Activated naive CD4-positive, alpha-beta T cell treated with anti-CD3 and anti-CD28 coated beads, Interleukin-2, amount 50 U/mL, for 16 hours (primary cell): ENCODE results near the gene MMP15.
"Not testable (repeated sequence)": the region's sequence is repeated elsewhere in the genome, so short reads cannot be mapped to it uniquely, and the experiment has no call there.

Experiments
- DNase-seq: peaks from one replicate; pipeline ENCODE4 v3.0.0-alpha.2; 2020

The MMP15 gene

DNA sequence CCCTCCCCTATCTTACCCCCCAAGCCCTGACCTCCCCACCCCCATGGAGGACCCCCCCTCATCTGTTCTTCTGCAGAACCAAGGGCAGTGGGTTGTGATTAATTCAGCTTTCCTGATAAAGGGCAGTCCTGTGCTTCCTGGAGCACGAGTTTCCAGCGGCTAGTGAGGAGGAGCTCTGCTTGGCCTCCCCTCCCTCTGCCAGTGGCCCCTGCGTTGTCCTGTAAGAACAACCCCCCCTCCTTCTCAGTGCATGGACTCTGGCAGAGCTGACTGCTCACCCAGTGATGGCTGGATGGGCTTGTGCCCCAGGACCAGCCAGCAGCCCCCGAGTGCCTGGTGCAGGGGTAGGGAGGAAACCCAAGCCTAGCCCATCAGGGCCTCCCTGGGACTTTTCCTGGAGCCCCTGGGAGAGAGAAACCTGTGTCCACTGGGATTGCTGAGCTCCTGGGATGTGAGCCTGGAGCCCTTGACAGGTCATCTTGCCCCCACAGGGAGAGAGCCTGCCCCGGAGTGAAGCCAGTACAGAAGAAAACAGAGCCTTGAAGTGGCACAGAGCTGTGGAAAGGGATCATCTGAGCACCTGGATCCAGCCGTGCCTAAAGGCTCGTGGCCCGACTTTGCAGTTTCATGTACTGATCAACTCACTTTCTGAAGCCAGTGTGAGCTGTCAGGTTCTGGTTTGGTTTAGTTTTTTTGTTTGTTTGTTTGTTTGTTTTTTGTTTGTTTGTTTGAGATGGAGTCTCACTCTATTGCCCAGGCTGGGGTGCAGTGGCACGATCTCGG is 26.5 kb downstream of the MMP15 start:
- DNase-seq: no peak

DNA sequence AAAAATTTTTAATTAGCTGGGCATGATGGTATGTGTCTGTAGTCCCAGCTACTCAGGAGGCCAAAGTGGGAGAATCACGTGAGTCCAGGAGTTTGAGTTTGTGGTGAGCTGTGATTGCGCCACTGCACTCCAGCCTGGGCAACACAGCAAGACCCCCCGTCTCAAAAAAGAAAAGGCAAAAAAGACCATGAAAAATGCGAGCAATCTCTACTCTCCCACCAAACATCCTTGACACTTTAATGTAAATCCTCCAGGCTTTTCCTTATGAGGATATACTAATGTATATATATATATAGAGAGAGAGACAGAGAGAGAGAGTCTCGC is 28.1 kb downstream of the MMP15 start:
- no peak for DNase-seq

DNA sequence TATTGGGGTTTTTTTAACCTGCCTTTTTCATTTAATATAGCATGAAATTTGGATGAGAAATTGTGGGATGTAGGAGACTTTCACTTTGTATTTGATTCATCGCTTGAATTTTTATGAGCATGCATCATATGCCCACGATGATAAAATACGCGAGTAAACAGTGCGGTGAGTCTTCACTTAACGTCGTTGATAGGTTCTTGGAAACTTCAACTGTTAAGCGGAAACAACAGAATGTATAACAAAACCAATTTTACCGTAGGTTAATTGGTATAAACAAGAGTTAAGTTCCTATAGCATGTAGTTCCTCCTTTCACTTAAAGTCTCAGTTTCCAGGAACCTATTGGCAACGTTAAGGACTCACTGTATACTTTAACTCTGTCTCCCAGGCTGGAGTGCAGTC is 28.7 kb downstream of the MMP15 start:
- DNase-seq: no peak

DNA sequence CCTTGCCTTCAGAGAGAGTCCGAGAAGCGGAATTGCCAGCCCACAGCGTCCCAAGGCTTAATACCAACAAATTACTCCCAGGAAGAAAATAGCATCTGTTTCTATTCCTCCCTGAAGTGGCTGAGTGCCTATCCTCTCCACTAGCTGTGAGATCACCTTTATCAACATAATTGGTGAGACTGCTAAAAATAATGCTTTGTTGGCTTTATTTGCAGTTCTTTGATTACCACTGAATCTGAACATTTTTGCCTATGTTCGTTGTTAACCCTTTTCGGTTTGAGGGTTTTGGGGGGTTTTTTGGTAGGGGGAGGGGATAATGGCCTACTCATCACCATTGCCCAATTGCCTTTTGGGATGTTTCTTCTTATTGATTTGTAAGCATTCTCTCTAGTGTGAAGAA is 31.0 kb downstream of the MMP15 start:
- DNase-seq: no peak

DNA sequence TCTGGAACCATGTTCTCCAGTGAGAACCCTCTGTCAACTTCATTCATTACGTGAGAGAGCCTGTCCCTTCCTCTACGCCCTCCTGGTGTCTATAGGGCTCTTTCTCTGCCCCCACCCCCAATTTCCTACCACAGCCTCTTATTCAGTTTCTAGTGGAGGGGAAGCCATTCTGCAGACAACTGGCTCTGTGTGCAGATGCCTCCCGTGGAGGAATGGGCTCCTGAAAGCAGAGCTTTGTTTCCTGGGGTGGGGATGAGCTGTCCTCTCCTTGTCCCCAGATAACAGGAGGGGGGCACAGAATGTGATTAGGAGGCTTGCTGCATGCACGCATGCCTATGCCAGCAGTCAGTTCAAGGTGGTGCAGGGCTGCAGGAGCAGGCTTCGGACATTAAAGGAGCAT is 31.6 kb downstream of the MMP15 start:
- no peak for DNase-seq

DNA sequence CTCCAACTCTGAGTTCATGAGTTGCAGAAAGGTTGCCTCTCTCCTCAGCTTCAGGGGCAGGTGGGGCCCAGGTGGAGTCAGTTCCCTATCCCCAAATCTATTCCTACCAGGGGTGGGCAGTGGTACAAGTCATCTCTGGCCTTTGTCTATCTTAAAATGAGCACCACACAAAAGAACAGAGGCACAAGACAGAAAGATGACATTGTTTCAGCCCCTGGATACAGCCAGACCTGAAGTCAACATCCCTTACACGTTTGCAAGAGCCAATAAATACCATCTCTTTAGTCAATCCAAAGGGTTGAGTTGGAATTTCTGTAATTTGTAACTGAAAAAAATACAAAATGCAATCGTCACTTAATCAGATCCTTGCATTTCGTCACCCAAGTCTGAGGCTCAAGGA is 32.2 kb downstream of the MMP15 start:
- no peak for DNase-seq

DNA sequence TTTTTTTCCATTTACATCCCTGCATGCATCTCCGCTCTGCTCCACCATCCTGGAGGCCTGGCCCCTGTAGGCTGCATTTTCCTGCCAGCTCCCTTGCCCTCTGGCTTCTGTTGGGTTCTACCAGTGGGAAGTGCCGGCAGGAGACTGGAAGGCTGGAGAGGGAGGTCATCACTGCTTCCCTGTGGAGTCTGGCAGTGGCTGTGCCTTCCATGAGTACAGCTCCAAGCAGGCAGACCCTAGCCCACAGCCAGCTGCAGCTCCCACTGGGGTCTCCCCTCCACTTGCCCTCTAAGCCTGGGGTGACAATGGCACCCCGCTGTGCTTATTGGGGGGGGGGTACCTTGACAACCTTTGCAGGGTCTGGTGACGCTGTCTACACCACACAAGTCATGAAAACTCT is 37.3 kb downstream of the MMP15 start:
- DNase-seq: no peak

DNA sequence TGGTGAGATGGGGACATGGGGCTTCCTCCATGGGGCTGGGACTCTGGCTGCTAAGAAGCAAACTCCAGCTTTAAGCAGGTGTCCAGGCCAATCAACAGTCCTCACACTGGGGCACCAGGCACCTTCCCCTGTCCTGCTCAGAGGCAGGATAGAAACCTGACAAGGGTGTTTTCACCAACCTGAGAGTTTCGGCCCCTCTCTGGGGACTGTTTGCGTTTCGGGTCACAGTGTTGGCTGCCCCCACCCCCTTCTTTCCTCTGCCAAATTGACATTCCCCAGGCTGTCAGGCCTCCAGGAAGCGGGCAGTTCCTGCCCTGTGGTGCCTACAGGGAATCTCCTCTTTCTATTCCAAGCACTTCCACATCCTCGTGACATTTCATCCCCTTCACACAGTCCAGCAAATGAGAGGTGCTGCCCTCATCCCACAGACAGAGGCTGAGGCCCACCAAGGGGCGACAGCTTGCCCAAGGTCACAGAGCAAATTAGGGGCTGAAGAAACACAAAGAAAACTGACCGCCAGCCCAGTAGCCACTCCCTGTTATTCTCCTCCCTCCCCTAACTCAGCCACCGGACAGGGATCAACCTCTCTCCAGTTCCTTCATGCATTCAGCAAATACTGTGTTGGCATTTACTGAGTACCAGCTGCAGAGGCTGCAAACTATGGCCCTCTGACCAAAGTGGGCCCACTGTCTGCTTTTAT is 38.0 kb downstream of the MMP15 start:
- no peak for DNase-seq

DNA sequence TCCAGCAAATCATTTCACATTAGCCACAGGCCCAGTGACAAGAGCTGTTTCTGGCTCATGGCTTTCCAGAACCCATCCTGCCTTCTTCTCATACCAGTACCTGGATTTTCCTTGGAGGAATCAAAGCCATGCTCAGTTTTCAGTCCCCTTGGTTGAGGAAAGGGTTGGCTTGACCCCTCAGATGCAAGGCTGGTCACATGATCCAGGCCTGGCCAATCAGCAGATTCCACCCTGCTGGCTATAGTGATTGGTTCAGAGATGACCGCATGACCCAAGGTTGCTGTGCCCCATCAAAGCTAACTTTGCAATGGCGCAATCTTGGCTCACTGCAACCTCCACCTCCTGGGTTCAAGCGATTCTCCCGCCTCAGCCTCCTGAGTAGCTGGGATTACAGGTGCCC is 45.0 kb downstream of the MMP15 start:
- no peak for DNase-seq

DNA sequence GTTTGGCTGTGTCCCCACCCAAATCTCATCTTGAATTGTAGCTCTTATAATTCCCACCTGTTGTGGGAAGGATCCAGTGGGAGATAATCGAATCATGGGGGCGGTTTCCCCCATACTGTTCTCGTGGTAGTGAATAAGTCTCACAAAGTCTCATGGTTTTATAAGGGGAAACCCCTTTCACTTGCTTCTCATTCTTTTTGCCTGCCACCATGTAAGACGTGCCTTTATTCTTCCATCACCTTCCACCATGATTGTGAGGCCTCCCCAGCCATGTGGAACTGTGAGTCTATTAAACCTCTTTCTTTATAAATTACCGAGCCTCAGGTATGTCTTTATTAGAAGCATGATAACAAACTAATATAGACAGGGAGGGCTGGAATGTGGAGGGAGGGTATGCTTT is 46.6 kb downstream of the MMP15 start:
- not testable (repeated sequence) for DNase-seq

DNA sequence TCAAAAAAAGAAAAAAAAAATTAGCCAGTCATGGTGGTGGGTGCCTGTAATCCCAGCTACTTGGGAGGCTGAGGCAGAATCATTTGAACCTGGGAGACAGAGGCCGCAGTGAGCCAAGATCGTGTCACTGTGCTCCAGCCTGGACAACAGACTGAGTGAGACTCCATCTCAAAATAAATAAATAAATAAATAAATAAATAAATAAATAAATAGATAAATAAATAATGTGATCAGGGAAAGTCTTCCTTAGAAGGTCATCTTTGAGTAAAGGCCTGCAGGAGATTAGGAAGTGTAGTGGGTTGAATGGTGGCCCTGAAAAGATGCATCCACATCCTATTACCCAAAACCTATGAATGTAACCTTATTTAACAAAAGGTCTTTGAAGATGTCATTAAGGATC is 47.5 kb downstream of the MMP15 start:
- DNase-seq: not testable (repeated sequence)

DNA sequence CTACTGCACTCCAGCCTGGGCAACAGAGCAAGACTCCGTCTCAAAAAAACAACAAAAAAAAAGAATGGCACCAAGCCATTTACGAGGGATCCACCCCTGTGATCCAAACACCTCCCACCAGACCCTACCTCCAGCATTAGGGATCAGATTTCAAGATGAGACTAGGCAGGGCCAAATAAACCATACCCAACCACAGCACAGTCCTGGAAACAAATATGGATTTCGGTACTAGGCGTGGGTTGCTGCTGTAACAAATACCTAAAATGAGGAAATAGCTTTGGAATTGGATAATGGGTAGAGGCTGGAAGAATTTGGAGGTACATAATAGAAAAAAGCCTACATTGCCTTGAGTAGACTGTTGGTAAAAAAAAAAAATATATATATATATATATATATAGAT is 49.1 kb downstream of the MMP15 start:
- DNase-seq: no peak

DNA sequence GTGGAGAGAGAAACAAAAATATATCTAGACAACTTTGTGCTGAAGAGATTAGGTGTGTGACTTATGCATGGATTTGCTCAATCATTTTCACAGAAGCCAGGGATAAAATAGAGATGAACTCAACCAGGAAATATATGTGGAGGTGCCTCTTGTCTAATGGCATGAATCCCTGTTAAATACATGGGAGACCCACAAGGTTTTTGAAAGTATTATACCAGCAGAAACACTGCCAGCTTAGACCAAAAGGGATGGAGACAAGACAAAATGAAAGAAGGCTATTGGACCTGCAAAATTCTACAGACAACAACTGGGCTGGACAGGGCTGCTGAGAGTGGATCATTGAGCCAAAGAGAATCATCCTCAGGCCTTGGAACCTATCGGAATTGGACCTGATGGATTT is 51.0 kb downstream of the MMP15 start:
- DNase-seq: no peak

DNA sequence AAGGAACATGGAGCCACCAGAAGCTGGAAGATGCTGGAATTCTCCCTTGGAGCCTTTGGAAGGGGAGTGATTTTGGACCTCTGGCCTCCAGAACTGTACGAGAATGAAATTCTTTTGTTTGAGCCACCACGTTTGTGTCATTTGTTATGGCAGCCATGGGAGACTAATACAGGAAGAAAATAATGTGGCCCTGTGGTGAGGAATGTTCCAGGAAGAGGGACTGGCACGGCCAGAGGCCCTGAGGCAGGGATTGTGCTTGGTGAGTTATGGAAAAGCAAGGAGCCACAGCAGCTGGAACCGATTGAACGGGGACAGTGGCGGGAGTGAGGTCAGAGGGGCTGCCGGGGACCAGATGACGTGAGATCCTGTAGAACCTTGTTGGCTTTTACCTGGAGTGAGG is 52.2 kb downstream of the MMP15 start:
- DNase-seq: no peak

DNA sequence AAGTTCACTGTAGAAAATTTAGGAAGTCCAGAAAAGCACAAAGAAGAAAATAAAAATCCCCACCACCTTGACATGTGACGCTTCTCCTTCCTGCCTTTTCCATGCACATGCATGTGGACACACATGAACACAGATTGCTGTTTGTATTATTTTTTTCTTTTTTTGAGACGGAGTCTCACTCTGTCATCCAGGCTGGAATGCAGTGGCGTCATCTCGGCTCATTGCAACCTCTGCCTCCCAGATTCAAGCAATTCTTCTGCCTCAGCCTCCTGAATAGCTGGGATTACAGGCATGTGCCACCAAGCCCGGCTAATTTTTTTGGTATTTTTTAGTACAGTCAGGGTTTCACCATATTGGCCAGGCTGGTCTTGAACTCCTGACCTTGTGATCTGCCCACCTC is 55.1 kb downstream of the MMP15 start:
- DNase-seq: not testable (repeated sequence)

DNA sequence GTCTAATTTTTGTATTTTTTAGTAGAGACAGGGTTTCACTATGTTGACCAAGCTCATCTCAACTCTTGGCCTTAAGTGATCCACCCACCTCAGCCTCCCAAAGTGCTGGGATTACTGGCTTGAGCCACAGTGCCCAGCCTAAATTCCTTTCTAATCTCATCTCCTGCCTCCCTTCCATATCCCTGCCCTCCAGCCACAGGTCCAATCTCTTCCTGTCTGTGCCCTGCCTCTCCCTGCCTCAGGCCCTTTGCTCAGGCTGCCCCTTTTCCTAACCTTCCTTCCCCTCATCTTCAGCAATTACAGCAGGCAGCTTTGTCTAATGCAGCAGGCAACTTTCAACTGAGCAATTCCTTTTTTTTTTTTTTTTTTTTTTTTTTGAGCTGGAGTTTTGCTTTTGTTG is 56.8 kb downstream of the MMP15 start:
- no peak for DNase-seq

DNA sequence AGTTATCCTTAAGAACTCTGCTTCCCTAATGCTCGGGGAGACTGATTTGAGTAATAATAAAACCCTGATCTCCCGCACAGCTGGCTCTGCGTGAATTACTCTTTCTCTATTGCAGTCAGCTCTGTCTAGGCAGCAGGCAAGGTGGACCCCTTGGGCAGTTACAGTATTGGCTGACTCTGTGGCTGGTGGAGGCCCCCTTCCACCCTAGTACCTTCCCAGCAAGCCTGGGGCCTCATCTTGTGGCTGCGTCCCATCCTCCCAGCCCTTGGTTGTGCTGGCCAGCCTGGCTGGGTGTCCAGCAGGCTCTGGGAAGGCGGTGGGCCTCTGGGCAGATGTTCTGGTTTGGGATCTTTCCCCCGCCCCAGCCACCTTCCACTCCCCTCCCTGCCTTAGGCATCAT is 59.1 kb downstream of the MMP15 start:
- no peak for DNase-seq

DNA sequence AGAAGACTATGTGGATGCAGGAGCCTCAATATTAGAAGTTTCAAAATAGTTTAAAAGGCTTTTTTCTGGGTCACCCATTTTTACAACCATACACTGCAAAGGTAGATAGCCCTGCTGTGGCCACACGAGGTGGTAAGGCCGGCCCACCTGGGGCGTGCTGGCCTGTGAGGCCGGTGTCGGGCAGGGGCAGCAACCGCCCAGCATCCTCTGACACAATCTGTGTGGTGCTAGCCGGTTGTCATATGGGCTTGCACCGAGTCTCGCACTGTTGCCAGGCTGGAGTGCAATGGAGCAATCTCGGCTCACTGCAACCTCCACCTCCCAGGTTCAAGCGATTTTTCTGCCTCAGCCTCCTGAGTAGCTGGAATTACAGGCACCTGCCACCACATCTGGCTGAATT is 59.6 kb downstream of the MMP15 start:
- DNase-seq: no peak

DNA sequence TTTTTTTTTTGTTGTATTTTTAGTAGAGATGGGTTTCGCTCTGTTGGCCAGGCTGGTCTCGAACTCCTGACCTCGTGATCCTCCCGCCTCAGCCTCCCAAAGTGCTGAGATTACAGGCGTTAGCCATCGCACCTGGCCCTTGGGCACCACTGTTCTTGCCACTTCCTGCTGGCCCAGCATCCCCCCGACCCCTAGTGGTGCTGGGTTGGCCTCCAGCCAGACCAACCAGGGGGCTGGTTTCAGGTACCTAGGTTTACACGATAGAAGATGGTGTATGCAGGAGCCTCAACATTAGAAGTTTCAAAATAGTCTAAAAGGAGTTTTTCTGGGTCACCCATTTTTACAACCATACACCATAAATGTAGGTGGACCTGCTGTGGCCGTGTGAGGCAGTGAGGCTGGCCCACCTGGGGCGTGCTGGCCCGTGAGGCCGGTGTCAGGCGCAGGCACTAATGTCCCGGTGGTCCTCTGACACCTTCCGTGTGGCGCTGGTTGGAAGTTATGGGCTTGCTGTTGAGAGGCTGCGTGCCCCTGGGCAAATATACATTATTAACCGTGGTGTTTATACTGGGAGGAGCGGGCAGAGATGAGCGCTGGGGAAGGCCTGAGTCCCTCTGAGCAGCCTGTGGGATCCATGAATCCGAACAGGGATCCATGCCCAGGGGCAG is 60.2 kb downstream of the MMP15 start:
- DNase-seq: no peak

DNA sequence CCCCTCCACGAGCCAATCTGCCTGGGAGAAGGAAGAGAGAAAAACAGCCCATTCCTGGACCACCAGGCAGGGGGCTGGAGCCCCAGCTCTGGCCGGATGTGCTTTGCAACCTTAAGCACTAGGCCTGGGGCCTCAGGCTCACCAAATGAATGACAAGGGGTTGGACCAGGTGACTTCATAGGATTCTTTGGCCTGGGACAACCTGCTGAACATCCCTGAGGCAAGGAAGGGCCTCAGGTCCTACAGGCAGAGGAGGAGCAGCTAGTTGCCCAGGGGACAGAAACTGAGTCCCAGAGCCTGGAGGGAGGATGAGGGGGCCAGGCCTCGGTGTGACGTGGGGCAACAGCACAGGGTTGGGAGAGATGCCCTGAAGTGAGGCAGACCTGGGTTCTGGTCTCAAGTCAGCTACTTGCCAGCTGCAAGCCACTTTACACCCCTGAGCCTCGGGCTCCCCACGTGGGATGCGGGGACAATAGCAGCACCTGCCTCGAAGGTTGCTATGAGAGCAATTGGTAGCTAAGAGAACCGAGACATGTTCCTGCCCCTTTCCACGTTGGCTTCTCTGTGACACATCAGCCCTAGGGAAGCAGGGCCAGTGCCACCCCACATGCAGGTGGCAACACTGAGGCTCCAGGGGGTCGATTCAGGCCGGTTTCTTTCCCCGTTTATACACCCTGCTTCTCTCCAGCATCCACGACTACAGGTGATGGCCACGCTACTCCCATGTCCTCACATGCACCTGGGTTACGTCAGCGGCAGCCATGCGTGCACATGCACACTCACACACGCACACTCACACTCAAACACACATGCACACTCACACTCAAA is 61.0 kb downstream of the MMP15 start:
- no peak for DNase-seq

DNA sequence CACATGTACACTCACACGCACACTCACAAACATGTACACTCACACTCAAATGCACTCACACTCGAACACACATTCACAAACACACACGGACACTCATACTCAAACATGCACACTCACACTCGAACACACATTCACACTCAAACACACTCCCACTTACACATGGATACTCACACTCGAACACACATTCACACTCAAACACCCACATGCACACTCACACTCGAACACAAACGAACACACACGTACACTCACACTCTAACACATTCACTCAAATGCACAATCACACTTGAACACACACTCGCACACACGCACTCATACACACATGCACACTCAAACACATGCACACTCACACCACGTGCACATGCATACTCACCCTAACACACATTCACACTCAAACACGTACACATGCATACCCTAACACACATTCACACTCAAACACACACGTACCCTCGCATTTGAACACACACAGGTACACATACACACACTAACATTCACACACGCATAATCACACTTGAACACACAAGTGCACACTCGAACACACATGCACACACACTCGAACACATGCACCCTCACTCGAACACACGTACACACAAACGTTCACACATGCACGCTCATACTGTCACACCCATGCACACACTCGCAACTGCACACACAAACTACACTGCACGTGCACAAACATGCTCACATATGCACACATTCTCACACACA is 61.8 kb downstream of the MMP15 start:
- no peak for DNase-seq

DNA sequence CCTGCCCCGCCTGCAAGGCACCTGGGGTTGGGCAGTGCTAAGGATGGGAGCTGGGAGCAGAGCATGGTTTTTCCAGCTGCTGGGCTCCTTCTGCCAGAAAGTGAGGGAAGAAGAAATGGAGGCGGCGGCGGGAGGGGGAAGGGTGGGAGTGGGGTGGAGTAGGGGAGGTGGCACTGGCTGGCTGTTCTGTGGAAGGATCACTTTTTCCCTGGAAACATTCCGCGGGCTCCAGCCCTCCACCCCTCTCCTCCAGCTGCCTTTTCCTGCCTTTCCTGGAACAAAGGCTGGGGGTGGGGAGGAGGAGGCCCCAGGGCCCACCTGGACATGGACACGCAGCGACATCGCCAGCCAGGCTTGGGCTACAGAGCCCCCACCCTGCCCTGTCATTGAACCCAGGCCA is 62.5 kb downstream of the MMP15 start:
- no peak for DNase-seq

DNA sequence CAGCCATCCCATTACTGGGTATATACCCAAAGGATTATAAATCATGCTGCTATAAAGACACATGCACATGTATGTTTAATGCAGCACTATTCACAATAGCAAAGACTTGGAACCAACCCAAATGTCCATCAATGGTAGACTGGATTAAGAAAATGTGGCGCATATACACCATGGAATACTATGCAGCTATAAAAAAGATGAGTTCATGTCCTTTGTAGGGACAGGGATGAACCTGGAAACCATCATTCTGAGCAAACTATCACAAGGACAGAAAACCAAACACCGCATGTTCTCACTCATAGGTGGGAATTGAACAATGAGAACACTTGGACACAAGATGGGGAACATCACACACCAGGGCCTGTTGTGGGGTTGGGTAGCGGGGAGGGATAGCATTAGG is 64.8 kb downstream of the MMP15 start:
- not testable (repeated sequence) for DNase-seq
